Jurkat, Clone E6-1 (cell line): ENCODE data around the gene PITPNB. TPM values are rescaled to one million over a fixed set of nuclear protein-coding genes. Genes with fewer than 3 reads are reported as not detected.

ENCODE experiments used
- DNase-seq: peaks from one replicate; pipeline ENCODE4 v3.0.0-alpha.2; 2011; ENCODE audit warnings: low read depth, low spot score
- H3K4me3 ChIP-seq: 2 replicates; pipeline ENCODE4 v1.5.1; 2011; ENCODE audit warnings: mild to moderate bottlenecking, low read length, control low read depth, moderate library complexity
- polyA plus RNA-seq: library from polyadenylated mRNA; unstranded; fragments of >200 nt; gene quantifications from one replicate; pipeline ENCODE4 v1.2.1, GENCODE V29; 2012; ENCODE audit warnings: missing spikeins; ENCODE audit not compliant: insufficient read length, insufficient read depth

The PITPNB gene
- polyA plus RNA-seq = 64.7 TPM

- peak within 1 kb of the TSS; percentile 89 for H3K4me3 ChIP-seq
- DNase-seq = peak; percentile 92
Observed at GRCh38 chr22:27919222-27919941, at the start of gene PITPNB. PITPNB (minus strand) TSS chr22:27919256; CDS start chr22:27919191, 65 bp downstream.

- DNase-seq = no peak
- no peak overlapping the region for H3K4me3 ChIP-seq
Observed at GRCh38 chr22:27966168-27967064, 47.4 kb upstream of the PITPNB start.

- H3K4me3 ChIP-seq = no peak overlapping the region
- DNase-seq = no peak
Observed at GRCh38 chr22:27962268-27963044, 43.4 kb upstream of the PITPNB start.

GRCh38 chr22:27961680-27962079, 42.6 kb upstream of the PITPNB start:
- no peak for DNase-seq

GRCh38 chr22:27961182-27961581, 42.1 kb upstream of the PITPNB start:
- no peak overlapping the region for H3K4me3 ChIP-seq
- DNase-seq = no peak

More at GRCh38 chr22:27961680-27962079, 42.6 kb upstream of the PITPNB start:
- no peak overlapping the region for H3K4me3 ChIP-seq

GRCh38 chr22:27959335-27960090, 40.5 kb upstream of the PITPNB start:
- no peak for DNase-seq
- no peak overlapping the region for H3K4me3 ChIP-seq

GRCh38 chr22:27952779-27953178, 33.7 kb upstream of the PITPNB start:
- no peak for DNase-seq
- no peak overlapping the region for H3K4me3 ChIP-seq

- DNase-seq = no peak
- H3K4me3 ChIP-seq = no peak overlapping the region
Observed at GRCh38 chr22:27952091-27952490, 33.0 kb upstream of the PITPNB start.

- DNase-seq = no peak
Observed at GRCh38 chr22:27949421-27949820, 30.4 kb upstream of the PITPNB start.

GRCh38 chr22:27948569-27948968, 29.5 kb upstream of the PITPNB start:
- DNase-seq = no peak
- no peak overlapping the region for H3K4me3 ChIP-seq

More at GRCh38 chr22:27949421-27949820, 30.4 kb upstream of the PITPNB start:
- H3K4me3 ChIP-seq = no peak overlapping the region

- H3K4me3 ChIP-seq = no peak overlapping the region
- DNase-seq = no peak
Observed at GRCh38 chr22:27947448-27947847, 28.4 kb upstream of the PITPNB start.

GRCh38 chr22:27941143-27941542, 22.1 kb upstream of the PITPNB start:
- DNase-seq = no peak
- no peak overlapping the region for H3K4me3 ChIP-seq

- H3K4me3 ChIP-seq = no peak overlapping the region
- DNase-seq = no peak
Observed at GRCh38 chr22:27937453-27937852, 18.4 kb upstream of the PITPNB start.

GRCh38 chr22:27935897-27936296, 16.8 kb upstream of the PITPNB start:
- no peak for DNase-seq
- H3K4me3 ChIP-seq = no peak overlapping the region

GRCh38 chr22:27934069-27934468, 15.0 kb upstream of the PITPNB start:
- no peak for DNase-seq
- no peak overlapping the region for H3K4me3 ChIP-seq

- H3K4me3 ChIP-seq = no peak overlapping the region
- DNase-seq = no peak
Observed at GRCh38 chr22:27933186-27933983, 14.3 kb upstream of the PITPNB start.

GRCh38 chr22:27930331-27931060, 11.4 kb upstream of the PITPNB start:
- H3K4me3 ChIP-seq = no peak overlapping the region
- no peak for DNase-seq
